OCI-LY7 (cell line): ENCODE data around the gene SLC22A6. TPM values are rescaled to one million over a fixed set of nuclear protein-coding genes. Genes with fewer than 3 reads are reported as not detected.

Experiments used
- BruUV-seq: library from RNA; stranded (reverse); fragments of 400-500 nt; replicated peaks from 2 replicates; lab custom pipeline; 2021; lab: Mats Ljungman, UMichigan
- CTCF ChIA-PET: fragments of 300-600 bp; sonication (Branson Sonifier 250); formaldehyde crosslinking; loops from one replicate; lab custom pipeline; 2022; ENCODE audit warnings: antibody characterized with exemption; ENCODE audit not compliant: unreplicated experiment; lab: Charles Lee
- POLR2A ChIA-PET: fragments of 300-600 bp; sonication (Branson Sonifier 250); formaldehyde crosslinking; loops from one replicate; lab custom pipeline; 2022; ENCODE audit warnings: antibody characterized with exemption; lab: Charles Lee
- DNase-seq: peaks from one replicate; pipeline ENCODE4 v3.0.0-alpha.2; 2015; ENCODE audit warnings: low spot score
- H2AFZ ChIP-seq: fragments of 200-600 bp; sonication (generic), shearing (Covaris generic); 2 replicates; pipeline ENCODE4 v1.6.1; 2014; ENCODE audit warnings: mild to moderate bottlenecking, antibody characterized with exemption, low read length, moderate library complexity
- H3K27ac ChIP-seq: fragments of 200-600 bp; sonication (generic); 2 replicates; pipeline ENCODE4 v1.5.1; 2014; ENCODE audit warnings: mixed run types, low read depth, mild to moderate bottlenecking, moderate library complexity, low read length, inconsistent platforms; ENCODE audit not compliant: poor library complexity, severe bottlenecking
- H3K36me3 ChIP-seq: fragments of 200-600 bp; sonication (generic); 2 replicates; pipeline ENCODE4 v1.6.1; 2014; ENCODE audit warnings: mild to moderate bottlenecking, antibody characterized with exemption, low read length, moderate library complexity, mixed read lengths; ENCODE audit not compliant: insufficient read depth
- H3K4me1 ChIP-seq: fragments of 200-600 bp; sonication (generic); 2 replicates; pipeline ENCODE4 v1.5.1; 2014; ENCODE audit warnings: mild to moderate bottlenecking, low read length; ENCODE audit not compliant: insufficient read depth, poor library complexity, severe bottlenecking
- H3K4me2 ChIP-seq: fragments of 200-600 bp; sonication (generic); 2 replicates; pipeline ENCODE4 v1.6.1; 2014; ENCODE audit warnings: mild to moderate bottlenecking, low read length
- H3K4me3 ChIP-seq: fragments of 200-600 bp; sonication (generic); 2 replicates; pipeline ENCODE4 v1.5.1; 2014; ENCODE audit warnings: mild to moderate bottlenecking, low read depth, low read length; ENCODE audit not compliant: poor library complexity, severe bottlenecking
- H3K79me2 ChIP-seq: fragments of 200-600 bp; sonication (generic); 2 replicates; pipeline ENCODE4 v1.6.1; 2016; ENCODE audit warnings: low read depth, mild to moderate bottlenecking, low read length, moderate library complexity, mixed read lengths; ENCODE audit not compliant: insufficient read depth
- H3K9me2 ChIP-seq: fragments of 200-600 bp; sonication (generic); 2 replicates; pipeline ENCODE4 v1.6.1; 2016; ENCODE audit warnings: mild to moderate bottlenecking, low read length, mixed read lengths; ENCODE audit not compliant: insufficient read depth
- H3K9me3 ChIP-seq: fragments of 200-600 bp; sonication (generic); 2 replicates; pipeline ENCODE4 v1.6.1; 2014; ENCODE audit warnings: mild to moderate bottlenecking, mixed run types, low read length, mixed read lengths
- H4K20me1 ChIP-seq: fragments of 200-600 bp; sonication (generic); 2 replicates; pipeline ENCODE4 v1.6.1; 2014; ENCODE audit warnings: mild to moderate bottlenecking, antibody characterized with exemption, low read length, moderate library complexity, mixed read lengths; ENCODE audit not compliant: insufficient read depth
- CTCF ChIP-seq: fragments of 200-600 bp; sonication (generic); conservative IDR thresholded peaks from 2 replicates; pipeline ENCODE4 v1.5.1; 2014; ENCODE audit warnings: mild to moderate bottlenecking, antibody characterized with exemption, low read length, moderate library complexity, mixed read lengths
- EZH2phosphoT487 ChIP-seq: fragments of 200-600 bp; sonication (generic); IDR thresholded peaks from 2 replicates; pipeline ENCODE4 v1.6.1; 2018; ENCODE audit warnings: low read depth, borderline replicate concordance, mild to moderate bottlenecking, mixed run types, antibody characterized with exemption, low read length, moderate library complexity, mixed read lengths
- intact Hi-C: fragments of 100-400 bp; cut with micrococcal nuclease; formaldehyde crosslinking; loops from one replicate; pipeline ENCODE4 v1.10.0; 2022; ENCODE audit not compliant: unreplicated experiment
- total RNA-seq, 2 experiments: library from RNA; depleted of rRNA in 1 of 2; stranded (reverse); fragments of >200 nt in 1 of 2; shearing (Covaris generic) in 1 of 2; gene quantifications; 2 replicates each; pipeline ENCODE4 v1.2.3, GENCODE V29; 2014 to 2022

Gene SLC22A6
- total RNA-seq, 2 experiments from 2014 or later: not detected

DNA sequence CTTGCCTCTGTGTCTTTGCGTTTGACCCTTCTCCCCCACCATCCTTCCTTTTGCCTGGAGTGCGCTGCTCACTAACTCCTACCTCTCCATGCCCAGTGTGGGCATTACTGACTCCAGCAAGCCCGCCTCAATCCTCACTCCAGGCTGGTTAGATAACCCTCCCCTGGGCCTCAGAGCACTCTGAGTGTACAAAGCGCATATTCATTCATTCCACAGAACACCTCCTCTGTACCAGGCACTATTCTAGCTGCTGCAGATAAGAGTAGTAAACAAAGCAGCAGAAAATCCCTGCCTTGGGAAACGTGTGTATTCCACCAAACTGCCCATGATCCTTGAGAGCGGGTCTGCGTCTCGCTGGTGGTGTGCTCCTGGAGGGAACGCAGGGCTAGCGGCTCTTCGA lies 27.7 kb upstream of the SLC22A6 start:
- no peaks in the 10 kb centered on the region for H3K9me2 ChIP-seq
- no peak overlapping the region for H3K4me2 ChIP-seq
- no peak overlapping the region for H2AFZ ChIP-seq
- H3K27ac ChIP-seq: no peak overlapping the region
- H3K79me2 ChIP-seq: no peaks in the 10 kb centered on the region
- no peaks in the 10 kb centered on the region for H3K9me3 ChIP-seq
- no peak for DNase-seq
- no peak overlapping the region for H3K4me3 ChIP-seq
- H4K20me1 ChIP-seq: no peaks in the 10 kb centered on the region
- intact Hi-C loops: no loop called here
- ChIA-PET POLR2A (no interaction called here), CTCF (no interaction called here)
- no TSS peak for BruUV-seq
- H3K36me3 ChIP-seq: no peaks in the 10 kb centered on the region
- no peak for TF ChIP-seq EZH2phosphoT487
- no peak for TF ChIP-seq CTCF
- H3K4me1 ChIP-seq: no peaks in the 10 kb centered on the region

DNA sequence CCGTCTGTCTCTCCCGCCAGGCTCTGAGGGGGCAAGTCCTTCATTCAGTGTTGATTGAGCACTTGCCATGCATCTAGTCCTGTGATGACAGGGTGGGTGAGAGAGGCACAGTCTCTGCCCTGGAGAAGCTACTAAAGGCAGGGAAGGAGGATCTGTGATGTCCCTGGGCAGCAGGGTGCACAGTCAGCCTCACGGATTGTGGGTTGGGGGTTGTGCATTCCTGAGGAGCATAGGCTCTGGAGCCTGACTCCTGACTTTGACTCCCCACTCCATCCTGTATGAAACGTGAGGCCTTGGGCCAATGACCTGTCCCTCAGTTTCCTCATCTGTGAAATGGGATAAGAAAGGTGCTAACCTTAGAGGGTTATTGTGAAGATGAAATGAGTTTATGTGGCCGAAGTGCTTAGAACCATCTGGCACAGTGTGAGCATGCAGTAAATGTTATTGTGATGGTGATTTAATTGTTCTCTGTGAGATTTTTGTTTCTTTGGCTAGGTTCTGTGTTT lies 26.2 kb upstream of the SLC22A6 start:
- intact Hi-C loops: no loop called here
- Histone ChIP-seq H3K4me1 (no peaks in the 10 kb centered on the region), H3K4me2 (no peak overlapping the region), H3K27ac (no peak overlapping the region), H4K20me1 (no peaks in the 10 kb centered on the region), H3K4me3 (no peak overlapping the region), H3K9me3 (no peaks in the 10 kb centered on the region), H3K36me3 (no peaks in the 10 kb centered on the region), H2AFZ (no peak overlapping the region), H3K79me2 (no peaks in the 10 kb centered on the region), H3K9me2 (no peaks in the 10 kb centered on the region)
- ChIA-PET CTCF (no interaction called here), POLR2A (interaction anchor here (0.5 kb wide), 1 partner anchor 474 kb away, joined by 3 read pairs; no protein-coding TSS in a partner anchor)
- TF ChIP-seq EZH2phosphoT487: no peak
- TF ChIP-seq CTCF: no peak
- BruUV-seq: no TSS peak
- DNase-seq: no peak

DNA sequence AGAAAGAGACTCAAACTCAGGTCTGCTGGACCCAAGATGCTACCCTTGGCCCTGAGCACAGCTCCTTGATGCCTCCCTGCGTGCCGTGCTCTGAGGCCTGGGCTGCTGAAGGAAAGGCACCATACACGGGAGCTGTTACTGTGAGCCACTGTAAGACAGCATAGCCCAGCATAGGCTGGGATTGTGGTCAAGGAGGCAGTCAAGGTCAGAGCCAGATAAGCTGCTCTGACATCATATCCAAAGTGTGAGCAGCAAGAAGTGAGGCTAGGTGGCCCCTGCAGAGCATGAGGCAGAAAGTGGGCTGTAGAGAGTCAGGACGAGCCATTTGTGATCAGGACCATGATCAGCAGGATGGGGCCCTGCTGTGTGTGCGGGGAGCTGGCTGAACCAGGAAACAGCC lies 23.2 kb upstream of the SLC22A6 start:
- Histone ChIP-seq H3K79me2 (no peaks in the 10 kb centered on the region), H3K4me3 (no peak overlapping the region), H3K27ac (no peak overlapping the region), H3K9me2 (no peaks in the 10 kb centered on the region), H4K20me1 (no peaks in the 10 kb centered on the region), H3K9me3 (no peaks in the 10 kb centered on the region), H3K36me3 (no peaks in the 10 kb centered on the region), H3K4me1 (no peaks in the 10 kb centered on the region), H2AFZ (no peak overlapping the region), H3K4me2 (no peak overlapping the region)
- TF ChIP-seq EZH2phosphoT487 (no peak), CTCF (no peak)
- intact Hi-C loops: no loop called here
- no TSS peak for BruUV-seq
- CTCF ChIA-PET: no interaction called here
- DNase-seq: no peak
- POLR2A ChIA-PET: no interaction called here
